22Rv1 (cell line): ENCODE measurements around the gene PKHD1.

ENCODE experiments used
- H3K27ac ChIP-seq: fragments of 450-650 bp; 2 replicates; pipeline ENCODE4 v1.5.1; 2017
- ZFX ChIP-seq: fragments of 450-650 bp; IDR thresholded peaks from 2 replicates; pipeline ENCODE4 v1.6.1; 2017; ENCODE audit warnings: antibody characterized with exemption, borderline replicate concordance
- TF ChIP-seq, protein P1 (sequence below): fragments of 450-650 bp; IDR thresholded peaks from 2 replicates; pipeline ENCODE4 v1.5.1; 2017; ENCODE audit warnings: mild to moderate bottlenecking

Gene PKHD1

DNA sequence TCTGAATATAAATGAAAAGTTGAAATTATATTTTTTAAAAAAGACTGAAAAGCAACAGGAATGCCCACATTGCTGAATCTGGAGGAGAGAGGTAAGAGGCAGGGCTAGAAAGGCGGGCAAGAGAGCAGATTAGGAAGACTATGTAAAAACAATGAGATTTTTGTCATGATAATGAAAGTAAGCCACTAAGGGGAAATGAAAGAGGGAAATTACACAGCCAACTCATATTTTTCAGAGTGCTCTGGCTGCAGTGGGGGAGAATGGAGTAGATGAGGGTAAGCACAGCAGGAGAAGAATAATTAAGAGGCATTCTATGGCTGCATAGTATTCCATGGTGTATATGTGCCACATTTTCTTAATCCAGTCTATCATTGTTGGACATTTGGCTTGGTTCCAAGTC lies 281.9 kb downstream of the PKHD1 start:
- TF ChIP-seq, protein P1, sequence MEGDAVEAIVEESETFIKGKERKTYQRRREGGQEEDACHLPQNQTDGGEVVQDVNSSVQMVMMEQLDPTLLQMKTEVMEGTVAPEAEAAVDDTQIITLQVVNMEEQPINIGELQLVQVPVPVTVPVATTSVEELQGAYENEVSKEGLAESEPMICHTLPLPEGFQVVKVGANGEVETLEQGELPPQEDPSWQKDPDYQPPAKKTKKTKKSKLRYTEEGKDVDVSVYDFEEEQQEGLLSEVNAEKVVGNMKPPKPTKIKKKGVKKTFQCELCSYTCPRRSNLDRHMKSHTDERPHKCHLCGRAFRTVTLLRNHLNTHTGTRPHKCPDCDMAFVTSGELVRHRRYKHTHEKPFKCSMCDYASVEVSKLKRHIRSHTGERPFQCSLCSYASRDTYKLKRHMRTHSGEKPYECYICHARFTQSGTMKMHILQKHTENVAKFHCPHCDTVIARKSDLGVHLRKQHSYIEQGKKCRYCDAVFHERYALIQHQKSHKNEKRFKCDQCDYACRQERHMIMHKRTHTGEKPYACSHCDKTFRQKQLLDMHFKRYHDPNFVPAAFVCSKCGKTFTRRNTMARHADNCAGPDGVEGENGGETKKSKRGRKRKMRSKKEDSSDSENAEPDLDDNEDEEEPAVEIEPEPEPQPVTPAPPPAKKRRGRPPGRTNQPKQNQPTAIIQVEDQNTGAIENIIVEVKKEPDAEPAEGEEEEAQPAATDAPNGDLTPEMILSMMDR, result no peak
- TF ChIP-seq ZFX, result no peak
- no peak overlapping the region for H3K27ac ChIP-seq

DNA sequence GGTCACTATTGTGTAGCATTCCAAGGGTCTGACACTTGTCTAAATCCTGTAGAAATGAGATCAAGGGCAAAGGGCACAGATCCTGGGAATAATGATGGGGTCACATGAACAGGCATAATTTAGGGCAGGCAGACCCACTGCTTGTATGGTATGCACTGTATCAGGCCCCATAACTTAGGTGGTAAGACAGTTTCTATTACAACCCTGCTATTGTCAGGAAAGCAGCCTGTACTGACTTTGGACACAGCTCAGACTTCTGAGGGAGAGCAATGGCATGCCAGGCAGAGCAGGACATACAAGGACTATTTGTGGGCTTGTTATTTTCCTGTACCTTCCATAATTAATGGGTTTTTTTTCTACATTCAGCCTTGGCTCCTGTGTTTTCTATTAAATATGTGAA lies 286.8 kb downstream of the PKHD1 start:
- TF ChIP-seq, protein P1, result no peak
- TF ChIP-seq ZFX, result no peak
- no peak overlapping the region for H3K27ac ChIP-seq

DNA sequence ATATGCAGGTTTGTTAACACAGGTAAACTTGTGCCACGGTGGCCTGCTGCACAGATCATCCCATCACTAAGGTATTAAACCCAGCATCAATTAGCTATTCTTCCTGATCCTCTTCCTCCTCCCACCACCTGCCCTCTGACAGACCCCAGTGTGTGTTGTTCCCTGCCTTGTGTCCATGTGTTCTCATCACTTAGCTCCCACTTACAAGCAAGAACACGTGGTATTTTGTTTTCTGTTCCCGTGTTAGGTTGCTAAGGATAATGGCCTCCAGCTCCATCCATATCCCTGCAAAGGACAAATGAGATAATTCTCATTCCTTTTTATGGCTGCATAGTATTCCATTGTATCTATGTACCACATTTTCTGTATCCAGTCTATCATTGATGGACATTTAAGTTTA lies 294.0 kb downstream of the PKHD1 start:
- TF ChIP-seq, protein P1, result no peak
- no peak for TF ChIP-seq ZFX
- no peak overlapping the region for H3K27ac ChIP-seq

DNA sequence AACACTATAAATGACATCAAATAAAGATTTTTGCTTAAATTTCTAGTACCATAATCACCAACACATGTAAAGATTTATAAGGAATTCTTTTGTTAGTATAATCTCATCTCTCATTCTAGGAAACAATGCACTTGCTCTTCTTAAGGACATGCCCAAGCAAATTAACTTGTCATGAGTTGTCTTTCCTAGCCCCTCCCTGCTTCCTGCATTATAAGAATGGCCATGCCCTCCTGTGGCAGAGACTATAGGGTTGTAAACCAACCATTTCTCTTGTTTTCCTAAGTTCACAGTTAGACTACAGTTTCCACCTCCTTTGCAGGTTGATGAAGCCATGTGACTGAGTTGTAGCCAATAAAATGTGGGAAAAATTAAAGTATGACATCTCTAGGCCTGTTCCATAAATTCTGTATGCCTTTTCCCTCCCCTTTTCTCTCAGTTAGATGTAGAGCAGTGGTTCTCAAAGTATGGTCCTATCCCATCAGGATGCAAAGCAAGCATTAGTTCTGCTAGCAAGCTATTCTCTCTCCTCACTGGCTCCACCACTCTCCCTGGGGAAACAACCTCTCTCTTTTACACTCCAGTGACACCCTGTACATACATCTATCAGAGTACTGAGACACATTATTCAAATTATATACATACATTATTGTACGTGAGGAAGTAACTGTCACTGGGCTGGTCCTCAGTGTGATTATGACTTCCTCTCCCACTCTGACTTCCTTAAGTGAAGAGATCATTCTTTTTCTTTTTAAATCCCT lies 295.0 kb downstream of the PKHD1 start:
- TF ChIP-seq, protein P1, result no peak
- TF ChIP-seq ZFX, result no peak

DNA sequence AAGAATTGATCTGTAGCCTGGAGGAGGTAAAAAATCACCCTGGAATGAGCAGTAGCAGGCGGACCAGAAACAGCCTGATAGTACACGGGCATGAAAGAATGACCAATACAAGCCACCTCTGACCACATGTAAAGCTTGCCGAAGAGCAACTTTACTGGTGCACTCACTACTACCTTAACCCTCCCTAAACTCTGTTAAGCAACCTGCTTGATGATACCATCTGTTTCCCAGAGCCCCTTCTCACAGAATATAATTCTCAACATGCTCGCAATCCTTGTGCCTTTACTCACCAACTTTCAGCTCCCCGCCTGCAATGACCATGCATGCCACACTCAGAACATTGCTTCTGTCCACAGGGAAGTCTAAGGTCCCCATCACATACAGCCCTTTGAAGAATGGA lies 296.5 kb downstream of the PKHD1 start:
- H3K27ac ChIP-seq, result no peak overlapping the region
- no peak for TF ChIP-seq ZFX
- TF ChIP-seq, protein P1, result no peak

More for the DNA sequence above, 295.0 kb downstream of the PKHD1 start:
- no peak overlapping the region for H3K27ac ChIP-seq

DNA sequence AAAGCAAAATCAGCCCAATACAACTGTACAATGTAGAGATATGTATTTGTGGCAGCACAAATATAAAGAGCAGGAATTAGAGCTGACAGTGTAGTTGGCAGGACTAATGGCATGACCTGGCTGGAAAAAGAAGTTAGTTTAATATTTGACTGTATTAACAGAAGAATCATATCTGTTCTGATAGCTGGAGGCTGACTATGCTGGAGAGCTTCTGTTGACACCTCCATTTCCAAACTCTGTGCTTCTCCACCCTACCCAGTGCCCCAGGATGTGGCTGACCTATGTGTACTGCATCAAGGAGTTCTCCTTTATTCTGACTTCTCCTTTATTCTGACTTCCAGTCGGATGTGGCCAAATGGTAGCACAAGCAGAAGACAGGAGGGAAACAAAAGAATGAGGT lies 299.3 kb downstream of the PKHD1 start:
- H3K27ac ChIP-seq, result no peak overlapping the region
- TF ChIP-seq, protein P1, result no peak
- TF ChIP-seq ZFX, result no peak

DNA sequence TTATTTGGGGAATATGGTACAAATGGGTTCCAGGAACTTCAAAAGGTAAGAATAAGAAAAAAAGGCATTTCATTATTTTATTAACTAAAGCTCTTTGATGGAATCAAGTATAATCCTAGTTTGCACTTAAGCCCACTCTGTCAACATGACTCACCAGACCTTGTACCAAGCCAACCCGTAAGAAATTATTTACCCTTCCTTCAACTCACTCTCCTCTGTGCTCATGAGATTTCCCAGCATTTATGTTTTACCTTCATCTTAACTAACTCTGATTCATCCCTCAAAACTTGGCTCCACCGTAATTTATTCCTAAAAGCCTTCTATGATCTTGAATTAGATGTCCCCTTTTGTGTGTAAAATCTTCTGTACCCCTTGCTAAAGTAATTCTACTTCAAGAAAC lies 308.7 kb downstream of the PKHD1 start:
- no peak for TF ChIP-seq ZFX
- TF ChIP-seq, protein P1, result no peak
- no peak overlapping the region for H3K27ac ChIP-seq
